GM21528 (cell line): ENCODE results near the gene SBK1.

ENCODE experiments used
- ATAC-seq: cut with Tn5 transposase; IDR thresholded peaks from one replicate; pipeline ENCODE4 v1.9.1; 2021; ENCODE audit warnings: mild to moderate bottlenecking, moderate library complexity; ENCODE audit not compliant: unreplicated experiment, low FRiP score

The SBK1 gene

DNA sequence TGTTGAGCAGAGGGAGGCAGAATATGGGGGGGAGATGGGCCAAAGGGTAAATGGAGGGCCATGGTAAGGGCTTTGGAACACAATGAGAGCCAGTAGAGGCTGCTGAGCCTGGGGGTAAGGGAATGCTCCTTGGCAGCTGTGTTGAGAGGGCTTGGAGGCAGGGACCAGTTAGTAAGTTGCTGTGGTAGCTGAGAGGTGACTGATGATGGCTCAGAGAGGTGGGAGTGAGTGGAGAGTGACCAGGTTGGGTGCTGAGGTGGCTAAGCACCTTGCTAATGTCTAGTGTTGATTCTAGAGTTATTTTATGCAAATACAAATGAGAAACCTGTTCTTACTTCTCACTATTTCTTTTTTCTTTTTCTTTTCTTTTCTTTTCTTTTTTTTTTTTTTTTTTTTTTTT lies 10.8 kb downstream of the SBK1 start:
- ATAC-seq, result no peak

DNA sequence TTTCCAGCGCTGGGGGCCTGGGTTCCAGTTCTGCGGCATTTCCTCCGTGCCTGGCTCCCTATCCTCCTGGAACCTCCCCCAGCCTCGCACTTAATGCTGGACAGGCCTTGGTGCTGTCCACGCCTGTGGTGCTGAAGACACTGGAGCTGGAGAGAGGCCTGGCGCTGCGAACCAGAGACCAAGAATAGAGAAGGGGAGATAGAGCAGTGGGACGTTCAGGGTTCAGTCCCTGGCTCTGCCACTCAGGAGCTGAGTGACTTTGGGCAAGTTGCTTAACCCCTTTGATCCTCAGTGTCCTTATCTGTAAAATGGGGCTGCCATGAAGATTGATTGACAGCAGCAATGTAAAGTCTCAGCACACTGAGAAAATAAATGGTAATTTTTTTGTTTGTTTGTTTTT lies 11.9 kb downstream of the SBK1 start:
- no peak for ATAC-seq

DNA sequence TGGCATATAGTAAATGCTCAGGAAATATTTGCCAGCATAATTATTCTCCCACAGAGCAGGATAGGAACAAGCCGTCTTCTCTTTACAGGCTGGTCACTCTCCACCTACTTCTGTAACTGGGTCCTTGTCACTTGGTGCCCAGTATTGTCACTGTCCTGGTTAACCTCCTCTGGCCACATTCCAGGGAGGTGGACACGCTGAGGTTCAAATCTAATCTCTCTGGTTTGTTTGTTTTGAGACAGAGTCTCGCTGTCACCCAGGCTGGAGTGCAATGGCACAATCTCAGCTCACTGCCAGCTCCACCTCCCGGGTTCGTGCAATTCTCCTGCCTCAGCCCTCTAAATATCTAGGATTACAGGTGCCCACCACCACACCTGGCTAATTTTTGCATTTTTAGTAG lies 15.6 kb downstream of the SBK1 start:
- no peak for ATAC-seq

DNA sequence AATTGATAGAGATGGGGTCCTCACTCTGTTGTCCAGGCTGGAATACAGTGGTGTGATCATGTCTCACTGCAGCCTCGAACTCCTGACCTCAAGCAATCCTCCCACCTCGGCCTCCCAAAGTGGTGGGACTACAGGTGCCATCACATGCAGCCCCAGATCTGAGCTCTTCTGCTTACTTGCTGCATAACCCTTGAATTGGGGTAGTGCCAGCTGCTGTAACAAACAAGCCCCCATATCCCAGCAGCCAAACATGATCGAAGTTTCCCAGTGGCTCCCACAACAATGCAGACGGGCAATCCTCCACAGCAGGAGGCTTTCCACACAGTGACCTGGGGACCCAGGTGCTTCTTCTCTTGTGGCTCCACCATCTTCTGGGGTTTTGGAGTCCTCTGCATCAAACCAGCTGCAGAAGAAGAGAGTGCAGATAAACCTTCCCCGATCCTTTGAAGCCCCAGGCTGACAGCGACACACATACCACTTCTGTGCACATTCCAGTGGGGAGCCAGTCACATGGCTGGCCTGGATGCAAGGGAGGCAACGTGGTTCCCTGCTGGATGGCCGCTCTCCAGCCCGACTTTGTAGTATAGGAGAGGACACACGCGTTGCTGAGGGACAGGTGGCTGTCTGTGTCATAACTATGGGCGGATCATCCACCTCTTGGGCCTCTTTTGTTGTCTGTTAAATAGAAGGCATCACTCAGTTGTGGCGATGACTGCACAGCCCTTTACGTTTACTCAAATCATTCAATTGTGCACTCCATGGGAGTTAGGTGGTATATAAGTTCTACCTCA lies 16.7 kb downstream of the SBK1 start:
- no peak for ATAC-seq

DNA sequence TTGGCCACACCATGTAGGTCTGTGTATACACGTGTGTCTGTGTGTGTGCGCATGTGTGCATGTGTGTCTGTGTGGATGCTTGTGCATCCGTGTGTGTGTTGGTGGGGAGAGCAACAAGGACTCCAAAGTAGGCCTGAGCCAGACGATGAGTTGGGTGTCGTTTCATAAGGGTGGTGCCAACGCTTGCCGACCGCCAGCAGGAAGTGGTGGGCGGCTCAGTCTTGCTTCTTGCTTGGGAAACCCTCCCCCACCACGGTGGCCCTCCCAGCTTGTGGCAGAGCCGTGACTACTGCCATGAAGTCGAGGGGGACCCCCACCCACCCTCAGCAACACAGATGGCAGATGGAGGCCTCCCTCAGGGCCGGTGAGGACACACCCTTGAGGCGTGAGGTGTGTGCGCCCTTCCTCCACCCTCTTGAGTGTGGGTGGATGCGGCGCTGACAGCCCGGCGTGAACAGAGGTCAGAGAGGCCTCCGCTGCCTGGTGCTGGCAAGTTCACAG lies 17.5 kb downstream of the SBK1 start:
- no peak for ATAC-seq

DNA sequence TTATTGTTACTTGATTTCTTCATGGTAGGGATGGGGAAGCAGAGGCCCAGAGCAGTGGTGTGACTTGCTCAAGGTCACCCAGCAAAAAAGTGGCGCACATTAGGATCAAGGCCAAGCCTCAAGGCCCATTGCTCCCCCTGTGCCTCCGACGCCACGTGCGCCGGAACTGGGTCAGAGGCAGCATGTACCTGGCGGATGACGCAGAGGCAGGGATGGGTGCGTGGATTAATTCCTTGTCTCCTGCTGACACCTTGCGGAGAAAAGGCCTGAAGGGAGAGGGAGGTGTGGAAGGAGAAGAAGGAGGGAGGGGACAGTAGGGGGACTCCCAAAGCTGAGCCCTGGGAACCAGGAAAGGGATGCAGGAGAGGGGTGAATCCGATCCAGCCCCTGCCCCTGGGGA lies 18.5 kb downstream of the SBK1 start:
- no peak for ATAC-seq

DNA sequence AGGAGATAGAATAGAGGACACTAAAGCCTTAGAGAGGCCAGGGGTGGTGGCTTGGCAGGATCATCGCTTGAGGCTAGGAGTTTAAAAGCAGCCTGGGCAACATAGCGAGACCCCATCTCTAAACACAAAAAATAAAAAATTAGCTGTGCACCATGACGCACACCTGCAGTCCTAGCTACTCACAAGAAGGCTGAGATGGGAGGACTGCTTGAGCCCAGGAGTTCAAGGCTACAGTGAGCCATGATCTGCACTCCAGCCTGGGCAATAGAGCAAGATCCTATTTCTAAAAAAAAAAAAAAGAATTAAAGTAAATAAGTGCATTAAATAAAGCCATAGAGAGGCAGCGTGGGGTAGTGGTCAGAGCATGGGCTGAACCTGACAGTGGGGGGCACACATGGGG lies 19.1 kb downstream of the SBK1 start:
- no peak for ATAC-seq

DNA sequence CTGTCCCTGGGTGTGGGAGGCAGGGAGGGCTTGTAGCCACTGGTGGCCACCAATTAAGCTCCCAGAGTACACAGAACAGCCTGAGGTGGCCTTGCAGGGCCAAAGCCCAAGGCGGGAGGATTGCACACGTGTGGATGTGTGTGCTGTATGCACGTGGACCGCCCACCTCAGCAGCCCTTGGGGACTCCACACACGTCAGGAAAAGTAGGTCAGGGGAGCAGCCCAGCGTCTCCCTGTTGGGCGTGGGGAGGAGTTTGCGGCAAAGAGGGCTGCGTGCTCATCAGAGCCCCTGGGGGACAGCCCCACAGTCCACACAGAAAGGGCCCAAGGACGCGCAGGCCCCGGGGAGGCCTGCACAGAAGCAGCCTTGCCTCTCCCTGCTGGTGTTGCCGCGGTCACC lies 19.6 kb downstream of the SBK1 start:
- ATAC-seq, result no peak

DNA sequence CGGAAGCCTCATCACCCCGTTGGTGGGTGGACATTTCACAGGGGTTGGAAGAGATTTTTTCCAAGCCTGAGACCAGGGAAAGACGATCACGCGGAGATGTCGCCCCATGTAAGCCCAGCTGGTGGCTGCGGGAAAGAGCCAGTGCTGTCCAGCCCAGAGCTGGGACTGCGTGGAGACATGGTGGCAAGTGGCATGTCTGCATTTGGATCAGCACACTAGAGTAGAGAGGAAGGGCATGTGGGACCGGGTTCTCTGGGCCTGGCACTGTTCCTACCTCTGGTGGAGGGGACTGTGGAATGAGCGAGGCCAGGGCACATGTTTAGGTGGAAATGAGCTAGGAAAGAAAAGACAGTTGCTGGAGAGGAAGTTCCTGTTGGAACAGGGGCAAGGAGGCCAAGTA lies 20.0 kb downstream of the SBK1 start:
- ATAC-seq, result no peak

DNA sequence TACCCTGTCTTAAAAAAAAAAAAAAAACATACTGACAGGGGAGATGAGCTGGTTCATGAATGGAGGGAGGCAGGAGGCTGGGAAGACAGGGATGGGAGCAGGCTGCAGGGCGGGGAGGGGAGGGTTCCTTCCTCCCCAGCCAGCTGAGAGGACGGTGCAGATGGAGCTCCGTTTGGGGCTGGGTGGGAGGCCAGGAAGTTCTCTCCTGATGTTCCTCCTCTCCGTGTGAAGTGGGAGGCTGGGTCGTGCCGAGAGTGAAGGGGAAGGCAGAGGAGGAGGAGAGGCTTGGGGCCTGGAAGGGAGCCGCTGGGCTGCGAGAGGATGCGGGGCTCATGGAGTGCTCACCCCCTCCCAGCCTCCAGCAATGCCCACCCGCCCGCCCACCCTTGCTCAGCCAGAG lies 21.3 kb downstream of the SBK1 start:
- ATAC-seq, result no peak

DNA sequence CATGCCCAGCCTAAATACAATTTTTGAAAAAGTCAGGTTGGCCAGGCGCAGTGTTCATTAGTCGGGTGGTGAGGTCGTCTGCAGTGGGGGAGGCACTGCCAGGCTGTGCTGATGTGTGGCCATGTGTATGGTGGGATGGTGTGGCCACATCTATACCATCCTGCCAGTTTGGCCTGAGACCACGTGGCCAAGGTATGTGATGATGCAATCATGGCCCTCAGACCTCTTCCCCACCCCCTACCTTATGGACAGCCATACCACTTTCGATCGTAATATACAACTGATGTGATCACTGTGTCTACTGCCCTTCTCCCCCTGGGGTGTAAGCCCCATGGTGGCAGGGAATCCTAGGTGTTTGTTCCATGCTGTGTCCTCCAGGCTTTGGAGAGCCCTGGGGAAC lies 23.7 kb downstream of the SBK1 start:
- no peak for ATAC-seq

DNA sequence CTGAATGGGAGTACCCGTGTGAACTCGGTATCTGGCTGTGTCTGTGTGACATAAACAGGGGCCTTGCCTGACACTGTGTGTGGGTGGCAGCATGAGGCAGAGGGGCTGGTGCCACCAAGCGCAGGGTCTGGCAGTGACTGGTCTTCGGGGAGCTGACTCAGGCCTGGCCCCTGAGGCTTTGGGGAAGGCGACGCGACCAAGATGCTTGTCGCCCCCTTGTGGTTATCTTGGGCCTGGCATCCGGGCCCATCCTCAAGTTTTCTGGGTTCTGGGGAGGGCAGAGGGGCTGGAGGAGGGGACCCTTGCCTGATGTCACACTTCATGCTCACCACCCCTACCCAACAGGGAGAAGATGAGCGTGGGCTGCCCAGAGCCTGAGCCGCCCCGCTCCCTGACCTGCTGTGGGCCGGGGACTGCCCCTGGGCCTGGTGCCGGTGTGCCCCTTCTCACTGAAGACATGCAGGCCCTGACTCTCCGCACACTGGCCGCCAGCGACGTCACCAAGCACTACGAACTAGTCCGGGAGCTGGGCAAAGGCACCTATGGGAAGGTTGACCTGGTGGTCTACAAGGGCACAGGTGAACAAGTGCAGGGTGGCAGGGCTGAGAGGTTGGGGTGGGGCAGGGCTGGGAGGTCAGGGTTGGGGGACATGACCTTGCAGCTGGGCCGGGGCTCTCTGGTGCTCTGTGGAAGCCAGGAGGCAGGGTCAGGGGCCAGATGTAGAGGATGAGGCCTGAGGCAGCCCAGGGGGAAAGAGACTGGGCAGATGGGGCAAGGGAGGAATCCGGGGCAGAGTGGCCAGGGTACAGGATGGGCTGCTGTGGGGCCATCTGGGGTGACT lies 24.9 kb downstream of the SBK1 start:
- no peak for ATAC-seq

DNA sequence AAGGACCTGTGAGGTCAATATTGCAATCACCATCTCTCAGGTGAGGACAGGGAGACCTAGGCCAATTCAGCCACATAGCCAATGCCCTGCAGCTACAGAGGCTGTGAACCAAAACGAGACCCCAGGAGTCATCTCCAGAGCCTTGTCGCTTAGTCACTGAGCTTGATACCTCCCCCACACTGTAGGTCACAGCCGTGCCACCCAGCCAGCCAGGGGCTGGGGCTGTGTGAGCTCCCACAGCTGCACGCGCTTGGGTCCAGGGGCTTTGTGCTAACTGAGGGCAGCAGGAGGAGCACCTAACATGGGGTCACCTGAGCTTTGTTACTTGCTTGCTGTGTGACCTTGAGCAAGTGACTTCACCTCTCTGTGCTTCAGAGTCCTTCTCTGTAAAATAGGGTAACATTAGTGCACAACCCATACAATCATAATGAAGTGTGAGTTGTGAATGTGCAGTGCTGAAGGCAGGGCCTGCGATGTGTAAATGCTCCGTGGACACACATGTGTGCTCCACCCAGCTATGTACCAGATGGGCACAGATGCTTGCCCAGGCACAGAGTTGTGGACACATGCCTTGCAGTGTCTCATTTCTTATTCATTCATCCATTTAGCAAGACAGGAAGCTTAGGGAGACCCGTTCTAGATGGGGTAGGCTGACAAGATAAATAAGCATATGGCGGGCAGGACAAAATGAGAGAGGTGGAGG lies 25.9 kb downstream of the SBK1 start:
- ATAC-seq, result no peak

DNA sequence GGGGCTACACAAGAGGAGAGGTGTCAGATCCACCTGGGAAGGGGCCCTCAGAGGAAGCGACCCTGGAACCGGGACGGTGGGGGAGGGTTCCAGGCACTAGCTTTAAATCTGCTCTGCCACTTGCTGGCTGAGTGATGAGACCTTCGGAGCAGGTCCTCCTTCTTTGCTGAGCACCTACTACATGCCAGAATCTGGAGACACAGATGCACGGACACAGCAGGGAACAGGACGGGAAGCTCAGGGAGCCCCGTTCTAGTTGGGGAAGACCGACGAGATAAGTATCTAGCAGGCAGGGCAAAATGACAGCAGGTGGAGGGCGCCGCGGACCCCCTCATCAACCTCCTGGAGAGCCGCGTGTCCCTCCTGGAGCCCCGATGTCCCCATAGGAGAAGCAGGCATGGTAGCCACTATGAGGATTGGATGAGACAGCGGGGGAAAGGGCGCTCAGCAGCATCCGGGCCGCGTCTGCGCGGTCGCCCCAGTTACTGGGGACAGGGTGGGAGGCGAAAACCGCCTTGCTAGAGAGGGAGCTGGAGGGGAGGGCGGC lies 27.2 kb downstream of the SBK1 start:
- no peak for ATAC-seq

DNA sequence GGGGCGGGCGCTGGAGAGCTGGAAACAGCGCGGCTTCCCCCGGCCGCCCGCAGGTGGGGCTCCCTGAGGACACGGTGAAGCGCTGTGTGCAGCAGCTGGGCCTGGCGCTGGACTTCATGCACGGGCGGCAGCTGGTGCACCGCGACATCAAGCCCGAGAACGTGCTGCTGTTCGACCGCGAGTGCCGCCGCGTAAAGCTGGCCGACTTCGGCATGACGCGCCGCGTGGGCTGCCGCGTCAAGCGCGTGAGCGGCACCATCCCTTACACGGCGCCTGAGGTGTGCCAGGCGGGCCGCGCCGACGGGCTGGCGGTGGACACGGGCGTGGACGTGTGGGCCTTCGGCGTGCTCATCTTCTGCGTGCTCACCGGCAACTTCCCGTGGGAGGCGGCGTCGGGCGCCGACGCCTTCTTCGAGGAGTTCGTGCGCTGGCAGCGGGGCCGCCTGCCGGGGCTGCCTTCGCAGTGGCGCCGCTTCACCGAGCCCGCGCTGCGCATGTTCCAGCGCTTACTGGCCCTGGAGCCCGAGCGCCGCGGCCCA lies 27.8 kb downstream of the SBK1 start:
- ATAC-seq, result no peak

DNA sequence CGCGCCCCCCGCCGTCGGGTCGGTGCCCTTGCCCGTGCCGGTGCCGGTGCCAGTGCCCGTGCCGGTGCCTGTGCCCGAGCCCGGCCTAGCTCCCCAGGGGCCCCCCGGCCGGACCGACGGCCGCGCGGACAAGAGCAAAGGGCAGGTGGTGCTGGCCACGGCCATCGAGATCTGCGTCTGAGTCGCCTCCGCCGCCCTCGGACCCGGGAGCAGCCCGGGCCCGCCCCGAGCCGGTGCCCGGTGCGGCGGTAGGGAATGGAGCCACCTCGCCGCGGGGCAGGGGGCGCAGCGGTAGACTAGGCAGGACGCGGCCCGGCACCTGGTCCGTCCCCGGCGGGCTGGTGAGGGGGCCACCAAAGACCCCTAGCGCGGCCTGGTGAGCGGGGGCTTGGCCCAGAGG lies 28.4 kb downstream of the SBK1 start:
- no peak for ATAC-seq

DNA sequence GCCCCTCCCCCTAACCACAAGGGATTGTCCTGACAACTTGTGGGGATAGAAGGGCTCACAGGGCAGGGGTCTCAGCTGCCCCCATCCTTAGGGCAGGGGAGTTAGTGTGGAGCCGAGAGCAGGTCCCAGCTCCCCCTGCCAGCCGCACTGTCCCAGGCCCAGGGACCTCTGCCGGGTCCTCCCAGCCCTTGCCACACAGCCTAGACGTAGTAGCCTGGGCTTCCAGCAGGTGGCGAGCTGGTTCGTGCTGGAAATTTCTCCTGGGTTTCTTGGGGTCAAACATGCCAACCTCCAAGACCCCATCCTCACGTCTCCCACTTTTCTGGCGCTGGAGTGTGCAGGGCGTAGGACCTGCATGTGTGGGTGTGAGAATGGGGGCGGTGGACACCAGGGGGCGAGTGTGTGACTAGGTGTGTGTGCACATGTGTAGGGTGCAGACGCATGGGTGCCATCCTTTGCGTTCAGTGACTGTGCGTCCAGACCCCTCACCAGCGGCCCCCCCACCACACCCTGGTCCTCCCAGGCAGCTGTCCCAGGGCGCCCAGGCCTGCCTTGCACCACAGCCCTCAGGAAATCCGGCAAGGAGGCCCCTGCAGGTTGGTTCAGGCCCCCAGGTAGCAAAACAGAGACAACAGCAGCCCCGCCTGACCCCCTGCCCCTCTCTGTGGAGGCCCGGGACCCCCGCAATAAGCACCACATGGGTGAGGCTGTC lies 29.5 kb downstream of the SBK1 start:
- no peak for ATAC-seq

DNA sequence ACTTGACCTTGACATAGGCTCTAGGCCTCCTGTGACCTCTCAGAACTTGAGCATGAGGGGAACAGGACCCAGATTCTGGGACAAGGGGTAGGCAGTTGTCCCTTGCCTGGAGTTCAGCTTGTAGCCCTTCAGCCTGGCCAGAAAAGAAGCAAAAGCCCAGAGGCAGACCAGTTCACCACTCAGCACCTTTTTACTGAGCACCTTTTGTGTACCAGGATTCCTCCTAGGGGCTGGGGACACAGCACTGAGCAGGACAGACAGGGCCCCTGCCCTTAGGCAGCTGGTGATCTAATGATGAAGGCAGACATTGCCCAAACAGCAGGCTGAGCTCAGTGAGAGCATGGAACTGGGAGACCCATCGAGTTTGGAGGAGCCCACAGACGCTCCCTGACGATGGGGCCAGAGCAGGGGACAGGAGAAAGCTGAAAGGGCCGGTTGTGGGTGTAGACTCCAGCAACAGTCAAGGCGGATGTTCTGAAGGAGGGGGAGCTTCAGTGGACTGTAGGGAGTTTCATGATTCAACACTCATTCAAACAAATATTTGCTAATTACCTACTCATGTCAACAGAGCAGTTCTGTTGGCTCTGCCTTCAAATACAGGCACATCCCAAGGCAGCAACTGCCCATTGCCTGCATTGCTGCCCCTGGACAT lies 32.0 kb downstream of the SBK1 start:
- ATAC-seq, result no peak

DNA sequence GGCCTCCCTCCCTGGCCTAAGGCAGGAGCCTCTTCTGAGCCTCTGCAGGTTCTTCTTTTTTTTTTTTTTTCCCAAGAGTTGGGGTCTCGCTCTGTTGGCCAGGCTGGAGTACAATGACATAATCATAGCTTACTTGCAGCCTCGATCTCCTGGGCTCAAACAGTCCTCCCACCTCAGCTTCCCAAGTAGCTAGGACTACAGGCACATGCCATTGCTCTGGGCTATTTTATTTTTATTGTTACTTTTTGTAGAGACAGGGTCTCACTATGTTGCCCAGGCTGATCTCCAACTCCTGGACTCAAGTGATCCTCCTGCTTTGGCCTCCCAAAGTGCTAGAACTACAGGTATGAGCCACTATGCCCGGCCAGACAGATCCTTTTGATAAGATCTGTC lies 32.6 kb downstream of the SBK1 start:
- ATAC-seq, result no peak
